BLaER1 treated with 17β-estradiol and CSF1 and Interleukin-3, amounts not matched to agents 10 nM and 100 nM (cell line): ENCODE results near the gene NECAP2.

ENCODE experiments used
- H3K27ac ChIP-seq, 11 experiments: shearing (Covaris generic); formaldehyde crosslinking; 2 replicates each; pipeline ENCODE4 v1.8.1; 2022
- H3K27me3 ChIP-seq, 11 experiments: shearing (Covaris generic); formaldehyde crosslinking; 2 replicates each; pipeline ENCODE4 v1.8.1; 2022
- H3K36me3 ChIP-seq, 11 experiments: shearing (Covaris generic); formaldehyde crosslinking; 2 replicates each; pipeline ENCODE4 v1.8.1; 2022
- H3K4me1 ChIP-seq, 10 experiments: shearing (Covaris generic); formaldehyde crosslinking; 2 replicates each; pipeline ENCODE4 v1.8.1; 2022
- H3K4me2 ChIP-seq, 11 experiments: shearing (Covaris generic); formaldehyde crosslinking; 2 replicates each; pipeline ENCODE4 v1.8.1; 2022
- H3K4me3 ChIP-seq, 10 experiments: shearing (Covaris generic); formaldehyde crosslinking; 2 replicates each; pipeline ENCODE4 v1.8.1; 2022
- H3K9ac ChIP-seq, 11 experiments: shearing (Covaris generic); formaldehyde crosslinking; 2 replicates each; pipeline ENCODE4 v1.8.1; 2022
- H3K9me3 ChIP-seq, 11 experiments: shearing (Covaris generic); formaldehyde crosslinking; replicated peaks in 1 of 11; 2 replicates each; pipeline ENCODE4 v1.8.1; 2022
- H4K20me1 ChIP-seq, 11 experiments: shearing (Covaris generic); formaldehyde crosslinking; 2 replicates each; pipeline ENCODE4 v1.8.1; 2022
- Cebpa-rat ChIP-seq, 11 experiments: shearing (Covaris generic); IDR thresholded peaks; 2 replicates each; pipeline ENCODE4 v1.8.1; 2022

The NECAP2 gene

DNA sequence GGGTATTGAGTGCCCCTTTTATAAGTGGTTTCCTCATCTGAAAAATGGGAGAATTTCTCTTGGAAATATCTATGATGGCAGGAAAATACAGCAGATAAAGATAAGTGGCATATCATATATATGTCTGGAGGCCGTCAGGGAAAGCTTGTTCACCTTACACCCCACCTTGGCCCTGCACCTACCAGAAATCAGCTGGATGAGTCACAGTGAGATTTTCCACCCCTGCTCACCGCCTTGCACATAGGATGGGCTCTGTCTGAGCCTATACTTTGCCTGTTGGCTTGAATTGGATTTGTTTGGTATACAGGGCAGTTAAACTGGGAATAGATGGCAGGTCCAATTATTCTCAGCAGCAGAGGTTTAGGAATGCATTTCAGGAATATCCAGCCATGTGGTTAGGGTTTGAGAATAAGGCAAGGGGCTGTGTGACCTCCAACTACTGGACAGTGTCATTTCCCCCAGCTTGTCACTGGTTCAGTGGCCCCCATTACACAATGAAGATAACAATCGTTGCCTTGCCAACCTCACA, 3.5 kb upstream of the NECAP2 start, which contains the start of gene SPATA21:
SPATA21 (minus strand) TSS at position 479 of the 529 bp plus-strand sequence. CDS start 6,053 bp downstream, outside the sequence.
- Histone ChIP-seq H3K4me1 (peaks cover 20 to 49% (median 26%) of the 10 kb centered on the region in 10 experiments), H3K4me2 (peak within 1 kb of the TSS in 3 of 11 experiments; percentile 80 to 96 (median 83); a peak in 4 of 22 replicates), H3K9me3 (no peaks in the 10 kb centered on the region), H3K27ac (no peak within 1 kb of the TSS), H3K4me3 (no peak within 1 kb of the TSS), H3K27me3 (no peaks in the 10 kb centered on the region), H3K9ac (no peak within 1 kb of the TSS), H3K36me3 (peaks cover 0 to 2% (median 0%) of the 10 kb centered on the region in 11 experiments; a peak in 1 of 22 replicates), H4K20me1 (peaks cover 0 to 7% (median 2%) of the 10 kb centered on the region in 11 experiments; a peak in 10 of 22 replicates)
- no peak for TF ChIP-seq Cebpa-rat (IDR thresholded peaks at IDR 0.05)

DNA sequence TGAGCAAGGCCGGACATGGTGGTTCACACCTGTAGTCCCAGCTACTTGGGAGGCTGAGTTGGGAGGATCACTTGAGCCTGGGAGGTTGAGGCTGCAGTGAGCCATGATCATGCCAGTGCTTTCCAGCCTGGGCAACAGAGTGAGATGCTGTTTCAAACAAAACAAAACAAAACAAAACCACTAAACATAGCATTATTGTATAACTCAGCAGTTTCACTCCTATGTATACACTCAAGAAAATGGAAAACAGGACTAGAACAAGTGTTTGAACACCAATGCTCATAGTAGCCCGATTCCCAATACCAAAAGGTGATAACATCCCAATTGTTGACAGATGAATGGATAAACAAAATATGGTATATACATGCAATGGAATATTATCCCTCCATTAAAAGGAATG, 2.0 kb upstream of the NECAP2 start:
- Histone ChIP-seq H3K36me3 (peaks cover 2 to 16% (median 12%) of the 10 kb centered on the region in 11 experiments; a peak in 21 of 22 replicates), H3K4me1 (peaks cover 24 to 52% (median 31%) of the 10 kb centered on the region in 10 experiments), H3K9ac (no peak overlapping the region), H3K4me2 (peak overlapping the region in 4 of 11 experiments; percentile 43 to 96 (median 82); a peak in 5 of 22 replicates), H3K4me3 (no peak overlapping the region), H3K27ac (0 out of 22 replicates have a peak overlapping the region, but pooled peaks of 2 of the 11 experiments have one; percentile 15 to 17), H3K9me3 (no peaks in the 10 kb centered on the region), H3K27me3 (no peaks in the 10 kb centered on the region), H4K20me1 (peaks cover 5 to 22% (median 17%) of the 10 kb centered on the region in 11 experiments; a peak in 17 of 22 replicates)
- TF ChIP-seq Cebpa-rat (IDR thresholded peaks at IDR 0.05) = no peak

DNA sequence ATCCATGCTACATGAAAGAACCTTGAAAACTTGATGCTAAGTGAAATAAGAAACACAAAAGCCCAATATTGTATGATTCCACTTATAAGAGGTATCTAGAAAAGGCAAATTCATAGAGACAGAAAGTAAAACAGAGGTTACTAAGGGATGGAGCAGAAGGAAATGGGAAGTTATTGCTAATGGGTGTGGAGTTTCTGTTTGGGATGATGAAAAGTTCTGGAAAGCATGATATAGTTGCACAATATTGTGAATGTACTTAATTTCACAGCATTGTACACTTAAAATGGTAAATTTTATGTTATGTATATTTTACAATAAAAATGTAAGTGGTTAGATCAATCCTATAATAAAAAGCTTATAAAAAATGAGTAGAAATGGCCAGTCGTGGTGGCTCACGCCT, 1.6 kb upstream of the NECAP2 start:
- Histone ChIP-seq H3K27ac (peak overlapping the region in 2 of 11 experiments; percentile 15 to 17; a peak in 1 of 22 replicates), H3K27me3 (no peaks in the 10 kb centered on the region), H3K36me3 (peaks cover 6 to 20% (median 16%) of the 10 kb centered on the region in 11 experiments; a peak in 21 of 22 replicates), H3K9ac (no peak overlapping the region), H3K4me1 (peaks cover 23 to 54% (median 30%) of the 10 kb centered on the region in 10 experiments), H3K4me3 (no peak overlapping the region), H3K9me3 (no peaks in the 10 kb centered on the region), H4K20me1 (peaks cover 5 to 26% (median 21%) of the 10 kb centered on the region in 11 experiments; a peak in 17 of 22 replicates), H3K4me2 (peak overlapping the region in 4 of 11 experiments; percentile 43 to 96 (median 82); a peak in 6 of 22 replicates)
- no peak for TF ChIP-seq Cebpa-rat (IDR thresholded peaks at IDR 0.05)

DNA sequence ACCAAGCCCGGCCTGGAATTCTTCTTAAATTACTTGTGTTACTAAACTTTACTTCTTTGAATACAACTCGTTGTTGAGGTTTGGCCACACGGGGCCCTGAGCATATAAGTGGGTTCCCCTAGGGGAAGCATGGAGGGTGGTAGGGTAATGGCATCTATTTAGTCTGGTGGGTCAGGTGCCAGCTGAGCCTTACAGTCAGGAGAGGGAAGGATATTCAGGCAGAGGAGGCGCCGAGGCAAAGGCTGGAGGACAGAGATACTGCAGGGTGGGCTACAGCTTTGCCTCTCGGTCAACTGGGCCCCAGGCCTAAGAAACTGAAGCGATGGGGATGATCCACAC, 424 bp upstream of the NECAP2 start:
- H3K4me2 ChIP-seq = peak overlapping the region; percentile 47 to 96 (median 80)
- no peak for TF ChIP-seq Cebpa-rat (IDR thresholded peaks at IDR 0.05)
- H3K36me3 ChIP-seq = peaks cover 17 to 32% (median 27%) of the 10 kb centered on the region in 11 experiments
- H3K9me3 ChIP-seq = no peaks in the 10 kb centered on the region
- H3K4me1 ChIP-seq = peaks cover 23 to 59% (median 33%) of the 10 kb centered on the region in 10 experiments
- H3K27me3 ChIP-seq = no peaks in the 10 kb centered on the region
- H3K4me3 ChIP-seq = peak overlapping the region; percentile 92 to 100 (median 95); a peak in 18 of 20 replicates
- H3K27ac ChIP-seq = peak overlapping the region in 10 of 11 experiments; percentile 81 to 97 (median 90); a peak in 21 of 22 replicates
- H3K9ac ChIP-seq = peak overlapping the region; percentile 85 to 97 (median 93); a peak in 20 of 22 replicates
- H4K20me1 ChIP-seq = peaks cover 10 to 38% (median 33%) of the 10 kb centered on the region in 11 experiments; a peak in 18 of 22 replicates

DNA sequence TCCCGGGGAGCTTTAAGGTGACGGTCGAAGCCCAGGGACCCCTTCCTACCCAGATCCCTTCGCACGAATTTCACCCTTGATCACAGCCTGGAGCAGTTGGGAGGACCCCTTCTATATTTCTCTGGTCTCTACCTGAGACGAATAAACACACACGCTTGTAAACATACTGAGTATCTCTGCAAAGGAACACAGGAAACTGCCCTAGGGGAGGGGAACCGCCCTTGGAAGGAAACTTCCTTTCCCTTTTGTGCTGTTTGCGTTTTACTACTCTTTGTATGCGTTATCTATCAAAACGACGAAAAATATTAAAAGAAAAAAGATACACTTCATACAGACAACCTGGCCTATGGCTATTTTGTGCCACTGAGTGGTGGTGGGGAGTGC, 750 bp downstream of the NECAP2 start:
- Histone ChIP-seq H3K36me3 (peaks cover 29 to 43% (median 39%) of the 10 kb centered on the region in 11 experiments), H3K27ac (peak overlapping the region; percentile 81 to 97 (median 89)), H4K20me1 (peaks cover 10 to 49% (median 40%) of the 10 kb centered on the region in 11 experiments; a peak in 20 of 22 replicates), H3K9ac (peak overlapping the region; percentile 85 to 97 (median 93)), H3K4me1 (peaks cover 23 to 70% (median 33%) of the 10 kb centered on the region in 10 experiments), H3K9me3 (no peaks in the 10 kb centered on the region), H3K4me2 (peak overlapping the region; percentile 76 to 100 (median 93)), H3K4me3 (peak overlapping the region; percentile 92 to 100 (median 95)), H3K27me3 (no peaks in the 10 kb centered on the region)
- no peak for TF ChIP-seq Cebpa-rat (IDR thresholded peaks at IDR 0.05)

DNA sequence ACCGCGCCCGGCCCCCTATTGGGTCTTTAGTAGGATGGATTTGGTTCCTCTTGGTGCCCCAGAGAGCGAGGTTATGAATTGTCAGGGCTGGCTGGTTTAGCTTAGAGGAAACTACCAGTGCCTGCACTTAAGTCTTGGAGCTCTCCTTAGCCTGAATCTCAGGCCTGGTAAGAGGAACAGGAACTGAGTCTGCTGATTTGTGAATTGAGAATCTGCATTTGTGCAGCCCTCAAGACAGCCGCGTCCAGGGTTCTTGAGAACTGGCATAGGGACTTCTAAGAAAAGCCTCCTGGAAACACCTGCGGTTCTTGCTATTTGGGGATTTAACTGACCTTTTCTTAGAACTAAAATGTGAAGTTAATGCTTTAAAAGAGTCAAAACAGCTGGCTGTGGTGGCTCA, 1.7 kb downstream of the NECAP2 start:
- peak overlapping the region in 8 of 10 experiments; percentile 92 to 100 (median 96); a peak in 15 of 20 replicates for H3K4me3 ChIP-seq
- H3K27ac ChIP-seq = peak overlapping the region in 10 of 11 experiments; percentile 2 to 97 (median 88); a peak in 16 of 22 replicates
- H3K9me3 ChIP-seq = no peaks in the 10 kb centered on the region
- TF ChIP-seq Cebpa-rat (IDR thresholded peaks at IDR 0.05) = no peak
- H3K4me2 ChIP-seq = peak overlapping the region; percentile 76 to 100 (median 93)
- H3K36me3 ChIP-seq = peaks cover 37 to 53% (median 49%) of the 10 kb centered on the region in 11 experiments
- H3K9ac ChIP-seq = peak overlapping the region; percentile 85 to 97 (median 93); a peak in 19 of 22 replicates
- H3K4me1 ChIP-seq = peaks cover 23 to 78% (median 33%) of the 10 kb centered on the region in 10 experiments
- no peaks in the 10 kb centered on the region for H3K27me3 ChIP-seq
- H4K20me1 ChIP-seq = peaks cover 10 to 59% (median 50%) of the 10 kb centered on the region in 11 experiments; a peak in 21 of 22 replicates

DNA sequence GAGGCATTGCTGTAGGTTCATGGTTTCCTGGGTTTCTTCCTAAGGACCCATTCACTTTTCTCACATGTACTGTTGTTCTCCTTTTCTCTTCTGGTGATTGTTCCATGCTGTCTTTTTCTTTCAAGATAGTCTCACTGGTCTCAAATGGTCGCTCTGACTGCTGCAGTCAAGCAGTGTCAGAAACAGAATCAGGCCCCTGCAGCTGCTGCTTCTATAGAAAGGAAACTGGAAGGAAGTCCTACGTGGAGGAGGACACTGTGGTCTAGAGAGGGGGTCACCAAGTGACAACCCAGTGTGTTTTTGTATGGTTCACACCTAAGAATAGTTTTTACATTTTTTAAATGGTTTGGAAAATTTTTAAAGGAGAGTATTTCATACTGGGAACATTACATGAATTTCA, 2.4 kb downstream of the NECAP2 start:
- H3K27ac ChIP-seq = peak overlapping the region in 10 of 11 experiments; percentile 23 to 97 (median 88); a peak in 15 of 22 replicates
- TF ChIP-seq Cebpa-rat (IDR thresholded peaks at IDR 0.05) = no peak
- peak overlapping the region in 5 of 10 experiments; percentile 95 to 100 (median 96); a peak in 9 of 20 replicates for H3K4me3 ChIP-seq

DNA sequence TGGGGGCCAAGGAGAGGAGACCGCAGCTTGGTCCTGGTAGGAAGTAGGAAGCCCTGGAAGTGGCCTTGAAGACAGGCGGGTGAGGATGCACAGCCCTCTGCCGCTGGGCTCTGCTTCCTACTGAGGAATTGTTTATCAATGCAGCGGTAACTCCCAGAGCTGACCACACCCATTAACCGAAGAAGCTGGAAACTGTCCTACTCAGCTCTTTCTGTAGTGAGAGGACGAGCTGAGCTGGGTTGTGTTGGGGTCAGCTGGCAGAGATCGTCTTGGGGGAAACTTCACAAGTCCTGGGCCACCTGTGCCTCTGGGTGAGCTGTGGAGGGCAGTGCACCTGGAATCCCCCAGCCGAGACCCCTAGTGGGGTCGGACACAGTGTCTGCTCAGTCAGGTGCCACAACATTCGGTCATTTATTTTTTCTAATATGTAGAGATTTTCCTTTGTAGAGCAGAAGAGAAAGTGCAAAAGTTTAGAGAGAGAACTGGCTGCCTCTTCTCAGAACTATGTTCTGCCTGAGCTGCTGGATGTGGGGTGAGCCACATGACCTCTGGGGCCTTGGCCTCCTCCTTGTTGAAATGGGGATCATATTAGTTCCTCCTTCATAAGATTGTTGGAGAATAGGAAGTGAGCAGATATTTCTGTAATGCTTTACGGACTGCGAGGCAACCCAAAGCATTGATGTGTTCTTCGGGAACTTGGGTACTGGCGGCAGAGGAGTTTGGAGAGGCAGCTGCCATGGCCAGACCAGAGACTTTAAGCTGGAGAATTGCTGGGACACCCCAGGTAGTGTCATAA, 3.6 kb downstream of the NECAP2 start:
- Histone ChIP-seq H4K20me1 (peaks cover 10 to 78% (median 69%) of the 10 kb centered on the region in 11 experiments; a peak in 21 of 22 replicates), H3K9me3 (no peaks in the 10 kb centered on the region), H3K4me3 (peak overlapping the region in 3 of 10 experiments; percentile 95 to 100 (median 96); a peak in 6 of 20 replicates), H3K9ac (peak overlapping the region in 6 of 11 experiments; percentile 21 to 97 (median 94); a peak in 9 of 22 replicates), H3K27ac (peak overlapping the region in 5 of 11 experiments; percentile 2 to 97 (median 69); a peak in 8 of 22 replicates), H3K4me2 (peak overlapping the region in 5 of 11 experiments; percentile 2 to 100 (median 94); a peak in 7 of 22 replicates), H3K36me3 (peaks cover 56 to 72% (median 68%) of the 10 kb centered on the region in 11 experiments), H3K4me1 (peaks cover 23 to 85% (median 33%) of the 10 kb centered on the region in 10 experiments), H3K27me3 (no peaks in the 10 kb centered on the region)
- no peak for TF ChIP-seq Cebpa-rat (IDR thresholded peaks at IDR 0.05)

More for the DNA sequence above, 2.4 kb downstream of the NECAP2 start:
- Histone ChIP-seq H3K4me2 (peak overlapping the region; percentile 76 to 100 (median 93)), H3K4me1 (peaks cover 23 to 85% (median 33%) of the 10 kb centered on the region in 10 experiments), H3K9ac (peak overlapping the region; percentile 20 to 97 (median 93); a peak in 21 of 22 replicates), H3K9me3 (no peaks in the 10 kb centered on the region), H4K20me1 (peaks cover 10 to 66% (median 57%) of the 10 kb centered on the region in 11 experiments; a peak in 21 of 22 replicates), H3K36me3 (peaks cover 44 to 60% (median 56%) of the 10 kb centered on the region in 11 experiments), H3K27me3 (no peaks in the 10 kb centered on the region)
